ENCODE measurements around the gene FBXO21. TPM values are rescaled to one million over a fixed set of nuclear protein-coding genes. Genes with fewer than 3 reads are reported as not detected.

The FBXO21 gene
- total and polyA plus RNA-seq, 2 of the 13 experiments (the other 11 are each of a cell fraction or from before 2014, with no cell fraction given): 15.6 to 32.5 TPM

GRCh38 chr12:117118838-117119591 is 71.3 kb downstream of the FBXO21 start (continued):
- TF ChIP-seq ZNF318 (CRISPR knock-in tag; IDR thresholded peaks at IDR 0.05) (0 out of 2 replicates have a peak, but pooled peaks have one; percentile 17), HNF4A (CRISPR knock-in tag; IDR thresholded peaks at IDR 0.05) (peak; percentile 44), ZBTB20 (CRISPR knock-in tag; IDR thresholded peaks at IDR 0.05; ENCODE audit: borderline replicate concordance, low read depth) (no peak), GATAD2A (CRISPR knock-in tag; IDR thresholded peaks at IDR 0.05) (0 out of 2 replicates have a peak, but pooled peaks have one; percentile 29), RBFOX2 (IDR thresholded peaks at IDR 0.05; ENCODE audit: low read depth, low read length) (no peak), ZBTB4 (CRISPR knock-in tag; IDR thresholded peaks at IDR 0.05; ENCODE audit: borderline replicate concordance) (no peak), HMG20B (CRISPR knock-in tag; conservative IDR thresholded peaks at IDR 0.05) (no peak), ZNF121 (CRISPR knock-in tag; IDR thresholded peaks at IDR 0.05) (0 out of 2 replicates have a peak, but pooled peaks have one; percentile 14), SAP130 (CRISPR knock-in tag; IDR thresholded peaks at IDR 0.05; ENCODE audit: low read depth) (0 out of 2 replicates have a peak, but pooled peaks have one; percentile 14), ZBTB49 (CRISPR knock-in tag; IDR thresholded peaks at IDR 0.05; ENCODE audit: borderline replicate concordance) (no peak), ZNF251 (CRISPR knock-in tag; IDR thresholded peaks at IDR 0.05) (no peak)

Data from HepG2 (cell line).